ENCODE results near the gene C14orf39.

DNA sequence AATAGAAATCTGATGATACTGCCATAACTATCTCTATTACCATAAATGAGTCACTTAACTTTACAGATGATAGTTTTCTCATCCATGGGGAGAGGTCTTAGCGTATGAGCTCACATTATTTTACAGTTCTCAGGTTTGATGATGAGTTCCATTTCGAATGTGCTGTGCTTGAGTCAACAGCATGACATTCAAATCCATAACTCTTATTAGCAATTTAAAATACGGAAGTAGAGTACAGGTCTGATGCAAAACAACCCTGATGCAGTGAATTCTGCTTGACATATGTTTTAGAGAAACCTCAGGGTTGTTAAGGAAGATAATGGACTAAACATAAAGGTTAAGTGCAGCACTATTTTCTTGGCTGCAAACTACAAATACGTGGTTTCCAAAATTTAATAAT lies 30.0 kb downstream of the C14orf39 start:
- TF ChIP-seq SP2 (IDR thresholded peaks at IDR 0.05; ENCODE audit: low read length) = no peak
- TF ChIP-seq NRF1 (IDR thresholded peaks at IDR 0.05; ENCODE audit: low read depth, low read length) = no peak
- no peak for TF ChIP-seq EZH2 (IDR thresholded peaks at IDR 0.05; ENCODE audit: low read depth, low read length, severe bottlenecking)
- no peak for TF ChIP-seq POLR2A (IDR thresholded peaks at IDR 0.05; ENCODE audit: control extremely low read depth in 1 of 2, low read depth in 2 of 2, low read length in 2 of 2)
- TF ChIP-seq, protein P1, sequence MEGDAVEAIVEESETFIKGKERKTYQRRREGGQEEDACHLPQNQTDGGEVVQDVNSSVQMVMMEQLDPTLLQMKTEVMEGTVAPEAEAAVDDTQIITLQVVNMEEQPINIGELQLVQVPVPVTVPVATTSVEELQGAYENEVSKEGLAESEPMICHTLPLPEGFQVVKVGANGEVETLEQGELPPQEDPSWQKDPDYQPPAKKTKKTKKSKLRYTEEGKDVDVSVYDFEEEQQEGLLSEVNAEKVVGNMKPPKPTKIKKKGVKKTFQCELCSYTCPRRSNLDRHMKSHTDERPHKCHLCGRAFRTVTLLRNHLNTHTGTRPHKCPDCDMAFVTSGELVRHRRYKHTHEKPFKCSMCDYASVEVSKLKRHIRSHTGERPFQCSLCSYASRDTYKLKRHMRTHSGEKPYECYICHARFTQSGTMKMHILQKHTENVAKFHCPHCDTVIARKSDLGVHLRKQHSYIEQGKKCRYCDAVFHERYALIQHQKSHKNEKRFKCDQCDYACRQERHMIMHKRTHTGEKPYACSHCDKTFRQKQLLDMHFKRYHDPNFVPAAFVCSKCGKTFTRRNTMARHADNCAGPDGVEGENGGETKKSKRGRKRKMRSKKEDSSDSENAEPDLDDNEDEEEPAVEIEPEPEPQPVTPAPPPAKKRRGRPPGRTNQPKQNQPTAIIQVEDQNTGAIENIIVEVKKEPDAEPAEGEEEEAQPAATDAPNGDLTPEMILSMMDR (IDR thresholded peaks at IDR 0.05; ENCODE audit: control extremely low read depth in 1 of 3, insufficient read depth in 1 of 3, low read depth in 1 of 3, low read length in 3 of 3) = no peak
- no peak for TF ChIP-seq GTF2F1 (IDR thresholded peaks at IDR 0.05; ENCODE audit: borderline replicate concordance, low read depth, low read length)
- no peak for TF ChIP-seq TEAD4 (IDR thresholded peaks at IDR 0.05; ENCODE audit: low read depth, low read length)
- no peak for TF ChIP-seq CBX8 (IDR thresholded peaks at IDR 0.05; ENCODE audit: borderline replicate concordance, low read depth, low read length)
- TF ChIP-seq, protein P2, sequence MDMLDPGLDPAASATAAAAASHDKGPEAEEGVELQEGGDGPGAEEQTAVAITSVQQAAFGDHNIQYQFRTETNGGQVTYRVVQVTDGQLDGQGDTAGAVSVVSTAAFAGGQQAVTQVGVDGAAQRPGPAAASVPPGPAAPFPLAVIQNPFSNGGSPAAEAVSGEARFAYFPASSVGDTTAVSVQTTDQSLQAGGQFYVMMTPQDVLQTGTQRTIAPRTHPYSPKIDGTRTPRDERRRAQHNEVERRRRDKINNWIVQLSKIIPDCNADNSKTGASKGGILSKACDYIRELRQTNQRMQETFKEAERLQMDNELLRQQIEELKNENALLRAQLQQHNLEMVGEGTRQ (IDR thresholded peaks at IDR 0.05; ENCODE audit: low read length) = no peak
- no peak for TF ChIP-seq SIRT6 (IDR thresholded peaks at IDR 0.05; ENCODE audit: low read length)
- TF ChIP-seq POLR2AphosphoS5 (IDR thresholded peaks at IDR 0.05; ENCODE audit: low read depth, low read length) = no peak
- no peak for TF ChIP-seq SP1 (IDR thresholded peaks at IDR 0.05; ENCODE audit: low read depth, low read length)

Data from H1 (cell line).